Epithelial cell of proximal tubule (primary cell): ENCODE measurements around the gene SLC13A1. TPM values are rescaled to one million over a fixed set of nuclear protein-coding genes. Genes with fewer than 3 reads are reported as not detected.

Source experiments
- DNase-seq: peaks from one replicate; pipeline ENCODE4 v3.0.0-alpha.2; 2011; ENCODE audit warnings: low read depth
- H3K4me3 ChIP-seq: 2 replicates; pipeline ENCODE4 v1.5.1; 2011; ENCODE audit warnings: low read depth, mild to moderate bottlenecking, low read length
- CTCF ChIP-seq: conservative IDR thresholded peaks from 2 replicates; pipeline ENCODE4 v1.5.1; 2012; ENCODE audit warnings: low read depth, mild to moderate bottlenecking, low read length
- total RNA-seq: library from RNA; depleted of rRNA; stranded (reverse); fragments of >200 nt; gene quantifications from 2 replicates; pipeline ENCODE4 v1.2.3, GENCODE V29; 2015

Gene SLC13A1, protein sequence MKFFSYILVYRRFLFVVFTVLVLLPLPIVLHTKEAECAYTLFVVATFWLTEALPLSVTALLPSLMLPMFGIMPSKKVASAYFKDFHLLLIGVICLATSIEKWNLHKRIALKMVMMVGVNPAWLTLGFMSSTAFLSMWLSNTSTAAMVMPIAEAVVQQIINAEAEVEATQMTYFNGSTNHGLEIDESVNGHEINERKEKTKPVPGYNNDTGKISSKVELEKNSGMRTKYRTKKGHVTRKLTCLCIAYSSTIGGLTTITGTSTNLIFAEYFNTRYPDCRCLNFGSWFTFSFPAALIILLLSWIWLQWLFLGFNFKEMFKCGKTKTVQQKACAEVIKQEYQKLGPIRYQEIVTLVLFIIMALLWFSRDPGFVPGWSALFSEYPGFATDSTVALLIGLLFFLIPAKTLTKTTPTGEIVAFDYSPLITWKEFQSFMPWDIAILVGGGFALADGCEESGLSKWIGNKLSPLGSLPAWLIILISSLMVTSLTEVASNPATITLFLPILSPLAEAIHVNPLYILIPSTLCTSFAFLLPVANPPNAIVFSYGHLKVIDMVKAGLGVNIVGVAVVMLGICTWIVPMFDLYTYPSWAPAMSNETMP
- total RNA-seq: not detected in 2 replicates

- no peak for DNase-seq
- H3K4me3 ChIP-seq: no peak within 1 kb of the TSS
- no peak for TF ChIP-seq CTCF
These were observed at the start of gene SLC13A1 for GRCh38 chr7:123199883-123200282. TSS of gene SLC13A1 (minus strand) at chr7:123199969. CDS start at chr7:123199946, 23 bp downstream.

DNA sequence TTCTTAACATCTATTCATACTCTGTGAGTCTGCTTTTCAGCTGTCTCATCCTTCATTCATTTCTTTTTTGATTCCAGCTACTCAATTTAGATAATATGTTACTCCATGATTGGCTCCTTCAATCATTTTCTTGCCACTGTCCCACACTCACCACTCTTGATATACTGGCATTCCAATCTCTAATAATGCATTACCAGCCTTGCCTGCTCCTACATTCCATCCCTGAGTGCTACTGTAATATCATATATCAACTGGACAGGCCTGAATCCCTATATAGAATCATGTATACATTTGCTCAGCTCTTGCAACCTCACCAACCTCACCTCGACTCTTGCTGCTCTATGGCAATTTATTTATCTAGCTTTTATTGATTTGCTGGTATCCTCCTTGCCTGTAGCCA, 45.0 kb upstream of the SLC13A1 start:
- no peak overlapping the region for H3K4me3 ChIP-seq
- no peak for TF ChIP-seq CTCF
- DNase-seq: no peak

GRCh38 chr7:123242467-123243092, 42.8 kb upstream of the SLC13A1 start:
- peak; percentile 93 for DNase-seq
- TF ChIP-seq CTCF: no peak
- H3K4me3 ChIP-seq: no peak overlapping the region

DNA sequence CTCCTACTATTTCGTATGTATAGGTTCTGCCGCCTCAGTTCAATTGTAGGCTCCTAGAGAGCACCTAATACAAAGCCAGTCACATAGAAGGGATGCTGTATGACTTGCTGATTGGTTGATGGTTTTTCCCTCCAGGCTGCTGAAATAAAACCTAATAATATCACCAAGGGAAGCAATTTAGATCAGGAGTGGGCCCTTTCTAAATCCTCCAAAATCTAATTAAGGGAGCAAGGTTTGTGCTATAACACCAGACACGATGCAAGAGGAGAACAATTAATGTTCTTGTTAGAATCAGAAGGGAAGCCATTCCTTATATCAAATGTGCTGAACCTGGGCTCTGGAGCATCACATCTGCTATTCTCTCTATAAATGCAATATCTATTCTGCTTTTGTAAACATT, 42.0 kb upstream of the SLC13A1 start:
- no peak overlapping the region for H3K4me3 ChIP-seq
- no peak for TF ChIP-seq CTCF
- no peak for DNase-seq

DNA sequence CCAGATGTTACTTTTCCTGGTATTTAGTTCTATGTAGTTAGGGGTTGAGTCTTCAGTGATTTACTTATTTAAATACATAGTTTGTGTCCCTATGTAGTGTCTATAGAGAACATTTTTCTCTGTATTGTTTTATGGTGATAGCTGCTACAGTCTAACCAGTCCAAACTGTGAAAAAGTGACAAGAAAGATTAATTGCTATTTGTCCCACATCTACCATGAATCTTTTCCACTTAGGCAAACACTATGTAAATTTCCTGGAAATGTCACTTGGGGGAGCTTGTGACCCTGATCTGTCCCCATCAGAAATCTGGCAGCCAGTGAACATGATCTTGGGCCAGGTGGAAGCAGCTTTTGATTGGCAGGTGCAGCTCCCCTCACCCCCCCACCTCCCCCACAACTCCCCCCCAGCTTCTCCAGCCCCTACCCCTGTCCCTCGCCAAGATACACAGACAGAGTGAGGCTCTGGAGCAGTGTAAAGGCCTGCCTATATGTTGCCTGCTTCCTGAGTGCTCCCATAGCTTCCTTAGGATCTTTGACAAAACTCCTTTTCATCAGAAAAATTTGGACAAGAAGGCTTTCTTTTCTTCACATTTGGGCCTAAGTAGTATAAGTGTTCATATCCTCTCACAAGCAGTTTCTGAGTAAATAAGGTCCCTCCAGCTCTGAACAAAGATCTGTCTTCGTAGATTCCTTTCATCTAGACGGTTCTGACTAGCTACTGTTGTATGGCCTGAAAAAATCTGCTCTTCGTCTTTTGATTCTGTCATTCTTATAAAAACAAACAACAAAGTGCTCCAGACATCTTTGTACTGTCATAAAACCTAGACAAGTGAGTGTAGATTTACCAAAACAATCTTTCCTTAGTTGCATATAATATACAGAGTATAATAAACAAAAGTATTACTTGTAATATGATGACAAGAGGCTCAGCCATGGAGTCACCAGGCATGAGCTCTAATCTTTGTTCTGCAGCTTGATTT, 31.5 kb upstream of the SLC13A1 start:
- no peak overlapping the region for H3K4me3 ChIP-seq
- DNase-seq: no peak
- no peak for TF ChIP-seq CTCF

GRCh38 chr7:123230603-123231002, 30.8 kb upstream of the SLC13A1 start:
- H3K4me3 ChIP-seq: no peak overlapping the region
- DNase-seq: no peak
- TF ChIP-seq CTCF: no peak
